Activated CD4-positive, alpha-beta T cell treated with anti-CD3 and anti-CD28 coated beads, Interleukin-10, Interleukin-2, amounts not matched to agents 100 ng/mL and 50 ng/mL, durations not matched to agents 16 hours and 8 hours (primary cell): ENCODE measurements around the gene CMIP.

ENCODE experiments used
- DNase-seq: peaks from one replicate; pipeline ENCODE4 v3.0.0-alpha.2; 2020

CMIP gene

GRCh38 chr16:81496321-81496720 is 51.7 kb downstream of the CMIP start:
- DNase-seq = no peak

- DNase-seq = no peak
Observed at GRCh38 chr16:81496742-81497141, 52.1 kb downstream of the CMIP start.

GRCh38 chr16:81497690-81498089 is 53.1 kb downstream of the CMIP start:
- no peak for DNase-seq

GRCh38 chr16:81498351-81498750 is 53.7 kb downstream of the CMIP start:
- DNase-seq = no peak

- DNase-seq = no peak
Observed at GRCh38 chr16:81499576-81500380, 55.2 kb downstream of the CMIP start.

GRCh38 chr16:81500833-81501521 is 56.4 kb downstream of the CMIP start:
- DNase-seq = no peak

GRCh38 chr16:81502396-81503070 is 57.9 kb downstream of the CMIP start:
- no peak for DNase-seq

GRCh38 chr16:81505011-81505661 is 60.5 kb downstream of the CMIP start:
- DNase-seq = no peak

- no peak for DNase-seq
Observed at GRCh38 chr16:81509404-81509803, 64.8 kb downstream of the CMIP start.

GRCh38 chr16:81510016-81510415 is 65.4 kb downstream of the CMIP start:
- no peak for DNase-seq

GRCh38 chr16:81511371-81511770 is 66.8 kb downstream of the CMIP start:
- no peak for DNase-seq

- DNase-seq = no peak
Observed at GRCh38 chr16:81513204-81514040, 68.8 kb downstream of the CMIP start.

- DNase-seq = no peak
Observed at GRCh38 chr16:81514041-81514559, 69.5 kb downstream of the CMIP start.

GRCh38 chr16:81514568-81515258 is 70.1 kb downstream of the CMIP start:
- no peak for DNase-seq

GRCh38 chr16:81515281-81515680 is 70.7 kb downstream of the CMIP start:
- no peak for DNase-seq

- DNase-seq = no peak
Observed at GRCh38 chr16:81515721-81516120, 71.1 kb downstream of the CMIP start.

- DNase-seq = no peak
Observed at GRCh38 chr16:81516478-81517149, 72.0 kb downstream of the CMIP start.

- DNase-seq = no peak
Observed at GRCh38 chr16:81517150-81517499, 72.5 kb downstream of the CMIP start.

GRCh38 chr16:81517629-81518438 is 73.2 kb downstream of the CMIP start:
- no peak for DNase-seq

- DNase-seq = no peak
Observed at GRCh38 chr16:81518439-81518757, 73.8 kb downstream of the CMIP start.
